H1 (cell line): ENCODE results near the gene KRTAP3-2.

Experiments
- EP300 ChIP-seq, 2 experiments: IDR thresholded peaks; 1 replicate in 1 of 2; 2 replicates in 1 of 2; pipeline ENCODE4 v1.6.1; 2011 to 2012; ENCODE audit warnings: low read depth in 2 of 2, low read length in 2 of 2, mild to moderate bottlenecking in 2 of 2, borderline replicate concordance in 1 of 2, inconsistent platforms in 1 of 2, moderate library complexity in 1 of 2
- ZNF274 ChIP-seq: IDR thresholded peaks from 2 replicates; pipeline ENCODE4 v1.7.0; 2012; ENCODE audit warnings: low read length, borderline replicate concordance; ENCODE audit errors: extremely low read depth
- TF ChIP-seq, protein P1 (sequence below), 3 experiments: IDR thresholded peaks; 1 replicate in 2 of 3; 2 replicates in 1 of 3; pipeline versions ENCODE4 v1.5.1 to v1.6.1; 2011; ENCODE audit warnings: low read length in 3 of 3, mild to moderate bottlenecking in 3 of 3, inconsistent platforms in 2 of 3, low read depth in 1 of 3, moderate library complexity in 1 of 3; ENCODE audit not compliant: insufficient read depth in 1 of 3; ENCODE audit errors: control extremely low read depth in 1 of 3

DNA sequence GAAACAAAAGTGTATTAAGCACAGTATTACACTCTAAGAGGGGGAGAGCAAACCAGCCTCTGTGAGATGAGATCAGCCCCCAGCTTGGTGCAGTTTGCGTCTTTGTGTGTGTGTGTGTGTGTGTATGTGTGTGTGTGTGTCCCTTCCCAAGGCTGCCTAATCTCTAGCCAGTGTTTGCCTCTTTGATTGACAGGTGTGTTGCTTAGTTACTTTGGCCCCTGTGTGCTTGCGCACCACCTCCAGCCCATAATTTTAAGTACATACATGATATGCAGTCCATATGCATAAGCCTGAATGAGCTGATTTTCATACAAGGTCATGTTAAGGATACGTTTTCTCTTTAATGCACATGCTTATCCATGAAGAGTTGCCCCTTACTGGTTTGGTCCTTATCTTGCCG lies 2.1 kb upstream of the KRTAP3-2 start:
- TF ChIP-seq, protein P1, sequence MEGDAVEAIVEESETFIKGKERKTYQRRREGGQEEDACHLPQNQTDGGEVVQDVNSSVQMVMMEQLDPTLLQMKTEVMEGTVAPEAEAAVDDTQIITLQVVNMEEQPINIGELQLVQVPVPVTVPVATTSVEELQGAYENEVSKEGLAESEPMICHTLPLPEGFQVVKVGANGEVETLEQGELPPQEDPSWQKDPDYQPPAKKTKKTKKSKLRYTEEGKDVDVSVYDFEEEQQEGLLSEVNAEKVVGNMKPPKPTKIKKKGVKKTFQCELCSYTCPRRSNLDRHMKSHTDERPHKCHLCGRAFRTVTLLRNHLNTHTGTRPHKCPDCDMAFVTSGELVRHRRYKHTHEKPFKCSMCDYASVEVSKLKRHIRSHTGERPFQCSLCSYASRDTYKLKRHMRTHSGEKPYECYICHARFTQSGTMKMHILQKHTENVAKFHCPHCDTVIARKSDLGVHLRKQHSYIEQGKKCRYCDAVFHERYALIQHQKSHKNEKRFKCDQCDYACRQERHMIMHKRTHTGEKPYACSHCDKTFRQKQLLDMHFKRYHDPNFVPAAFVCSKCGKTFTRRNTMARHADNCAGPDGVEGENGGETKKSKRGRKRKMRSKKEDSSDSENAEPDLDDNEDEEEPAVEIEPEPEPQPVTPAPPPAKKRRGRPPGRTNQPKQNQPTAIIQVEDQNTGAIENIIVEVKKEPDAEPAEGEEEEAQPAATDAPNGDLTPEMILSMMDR (IDR thresholded peaks at IDR 0.05; ENCODE audit: control extremely low read depth in 1 of 3, insufficient read depth in 1 of 3, low read depth in 1 of 3, low read length in 3 of 3), result no peak
- TF ChIP-seq EP300 (IDR thresholded peaks at IDR 0.05; ENCODE audit: borderline replicate concordance in 1 of 2, low read depth in 2 of 2, low read length in 2 of 2) (no peak), ZNF274 (no peak)
